Thymus (tissue), 11 donors: Measurements from ENCODE around the gene MYL12A. TPM values are rescaled to one million over a fixed set of nuclear protein-coding genes. Genes with fewer than 3 reads are reported as not detected.

Experiments
- DNase-seq, 9 donors: peaks; one replicate each; pipeline ENCODE4 v3.0.0-alpha.2; 2013; ENCODE audit warnings: low spot score in 9 of 9, low read depth in 6 of 9, missing footprints in 1 of 9
- H3K27ac ChIP-seq, 2 donors: one replicate each; pipeline ENCODE4 v1.5.1; 2013; ENCODE audit warnings: control low read depth in 1 of 2, low read depth in 1 of 2, low read length in 1 of 2, mild to moderate bottlenecking in 1 of 2, moderate library complexity in 1 of 2
- H3K27me3 ChIP-seq, 2 donors: one replicate each; pipeline ENCODE4 v1.5.1; 2013; ENCODE audit warnings: low read length in 1 of 2; ENCODE audit not compliant: control insufficient read depth in 2 of 2, insufficient read depth in 1 of 2
- H3K36me3 ChIP-seq, 2 donors: one replicate each; pipeline ENCODE4 v1.5.1; 2013; ENCODE audit warnings: low read length in 1 of 2, mild to moderate bottlenecking in 1 of 2, moderate library complexity in 1 of 2; ENCODE audit not compliant: control insufficient read depth in 2 of 2, insufficient read depth in 2 of 2
- H3K4me1 ChIP-seq, 2 donors: one replicate each; pipeline ENCODE4 v1.5.1; 2013; ENCODE audit warnings: low read length in 2 of 2; ENCODE audit not compliant: control insufficient read depth in 2 of 2, insufficient read depth in 2 of 2
- H3K4me3 ChIP-seq, 2 donors: one replicate each; pipeline ENCODE4 v1.5.1; 2013; ENCODE audit warnings: low read length in 2 of 2, control low read depth in 1 of 2, mild to moderate bottlenecking in 1 of 2
- H3K9me3 ChIP-seq, 2 donors: one replicate each; pipeline ENCODE4 v1.5.1; 2013; ENCODE audit warnings: low read length in 1 of 2, mild to moderate bottlenecking in 1 of 2; ENCODE audit not compliant: control insufficient read depth in 2 of 2, insufficient read depth in 1 of 2
- WGBS: extraction: QIAGEN DNeasy Blood & Tissue Kit; methylation state at CpG from one replicate; pipeline ENCODE4 v1.1.7; 2013; 5-methylcytosine and 5-hydroxymethylcytosine counted together
- polyA plus RNA-seq: library from polyadenylated mRNA; stranded (reverse); fragments of 200-250 nt; gene quantifications from one replicate; pipeline ENCODE4 v1.2.3, GENCODE V29; 2013
- total RNA-seq: library from RNA; stranded (reverse); fragments of 120-200 nt; gene quantifications from one replicate; pipeline ENCODE4 v1.2.4, GENCODE V29; 2013
- donor health status: healthy.

MYL12A gene
- total and polyA plus RNA-seq, 2 donors: 664 to 747 TPM

DNA sequence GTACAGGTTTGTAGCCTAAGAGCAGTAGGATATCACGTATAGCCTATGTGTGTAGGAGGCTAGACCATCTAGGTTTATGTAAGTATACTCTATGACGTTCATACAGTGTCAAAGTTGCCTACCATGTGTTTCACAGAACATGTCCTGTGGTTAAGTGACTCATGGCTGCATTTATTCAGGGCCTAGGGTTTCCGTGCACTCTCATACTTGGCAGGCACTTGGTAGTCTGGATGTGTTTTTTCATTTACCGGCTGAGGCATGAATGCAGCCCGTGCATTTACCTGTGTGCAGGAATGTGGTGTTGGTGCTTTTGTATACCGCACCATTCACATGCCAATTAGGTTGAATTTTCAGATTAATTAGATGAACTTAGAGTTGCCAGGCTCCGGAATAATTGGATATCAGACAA is 57.8 kb downstream of the MYL12A start:
- H3K27ac ChIP-seq: no peak overlapping the region
- peak in 1 of 9 donors; percentile 16 for DNase-seq
- WGBS: 84% methylated on average over 7 of the region's 7 CpGs
- no peak overlapping the region for H3K4me3 ChIP-seq
- no peaks in the 10 kb centered on the region for H3K27me3 ChIP-seq
- H3K4me1 ChIP-seq: no peaks in the 10 kb centered on the region
- no peaks in the 10 kb centered on the region for H3K36me3 ChIP-seq
- H3K9me3 ChIP-seq: no peaks in the 10 kb centered on the region

Other genes starting within 250 kb of the MYL12A start
- gene LPIN2, start 234.7 kb upstream of the MYL12A start, total RNA-seq: 25.5 TPM
- 11.1 TPM for gene LPIN2, start 234.7 kb upstream of the MYL12A start, polyA plus RNA-seq
- 1.1 TPM for gene MYOM1, start 27.8 kb upstream of the MYL12A start, total RNA-seq
- 3.3 TPM for gene MYOM1, start 27.8 kb upstream of the MYL12A start, polyA plus RNA-seq
- 479 TPM for gene MYL12B, start 14.3 kb downstream of the MYL12A start, total RNA-seq
- 505 TPM for gene MYL12B, start 14.3 kb downstream of the MYL12A start, polyA plus RNA-seq
- 25.4 TPM for gene TGIF1, start 202.4 kb downstream of the MYL12A start, total RNA-seq
- 96.1 TPM for gene TGIF1, start 202.4 kb downstream of the MYL12A start, polyA plus RNA-seq